SK-N-SH (cell line): ENCODE data around the gene IL17RE.

ENCODE experiments used
- FOSL2 ChIP-seq: IDR thresholded peaks from 2 replicates; pipeline ENCODE4 v1.4.0; 2012; ENCODE audit warnings: low read depth, mild to moderate bottlenecking, moderate library complexity, borderline replicate concordance
- GABPA ChIP-seq: IDR thresholded peaks from 2 replicates; pipeline ENCODE4 v1.4.0; 2012; ENCODE audit warnings: low read depth, mild to moderate bottlenecking
- MXI1 ChIP-seq: IDR thresholded peaks from 2 replicates; pipeline ENCODE4 v1.6.1; 2012; ENCODE audit warnings: mild to moderate bottlenecking, low read depth, low read length, improper control_type of control experiment
- NRF1 ChIP-seq: IDR thresholded peaks from 2 replicates; pipeline ENCODE4 v1.6.1; 2012; ENCODE audit warnings: low read depth, mild to moderate bottlenecking, low read length
- RAD21 ChIP-seq: IDR thresholded peaks from 2 replicates; pipeline ENCODE4 v1.6.1; 2012; ENCODE audit warnings: mild to moderate bottlenecking, low read length
- SIN3A ChIP-seq: IDR thresholded peaks from 2 replicates; pipeline ENCODE4 v1.6.1; 2012; ENCODE audit warnings: low read depth, mild to moderate bottlenecking, low read length, moderate library complexity, borderline replicate concordance
- TAF1 ChIP-seq: IDR thresholded peaks from 2 replicates; pipeline ENCODE4 v1.6.1; 2012; ENCODE audit warnings: low read depth, mild to moderate bottlenecking, low read length, moderate library complexity, borderline replicate concordance
- TF ChIP-seq, protein P1 (sequence below): fragments of 200-600 bp; sonication (generic); IDR thresholded peaks from 2 replicates; pipeline ENCODE4 v1.6.1; 2017; ENCODE audit warnings: antibody characterized with exemption, mild to moderate bottlenecking, moderate library complexity
- TF ChIP-seq, protein P2 (sequence below): IDR thresholded peaks from 2 replicates; pipeline ENCODE4 v1.4.0; 2012; ENCODE audit warnings: low read depth, borderline replicate concordance
- TF ChIP-seq, protein P3 (sequence below): IDR thresholded peaks from 2 replicates; pipeline ENCODE4 v1.6.1; 2012; ENCODE audit warnings: mild to moderate bottlenecking, low read depth, low read length, moderate library complexity
- TF ChIP-seq, protein P4 (sequence below): IDR thresholded peaks from 2 replicates; pipeline ENCODE4 v1.4.0; 2012; ENCODE audit warnings: low read depth
- TF ChIP-seq, protein P5 (sequence below): fragments of 150-350 bp; IDR thresholded peaks from 2 replicates; pipeline ENCODE4 v1.6.1; 2017; ENCODE audit warnings: antibody characterized with exemption, low read length, low read depth, borderline replicate concordance

DNA sequence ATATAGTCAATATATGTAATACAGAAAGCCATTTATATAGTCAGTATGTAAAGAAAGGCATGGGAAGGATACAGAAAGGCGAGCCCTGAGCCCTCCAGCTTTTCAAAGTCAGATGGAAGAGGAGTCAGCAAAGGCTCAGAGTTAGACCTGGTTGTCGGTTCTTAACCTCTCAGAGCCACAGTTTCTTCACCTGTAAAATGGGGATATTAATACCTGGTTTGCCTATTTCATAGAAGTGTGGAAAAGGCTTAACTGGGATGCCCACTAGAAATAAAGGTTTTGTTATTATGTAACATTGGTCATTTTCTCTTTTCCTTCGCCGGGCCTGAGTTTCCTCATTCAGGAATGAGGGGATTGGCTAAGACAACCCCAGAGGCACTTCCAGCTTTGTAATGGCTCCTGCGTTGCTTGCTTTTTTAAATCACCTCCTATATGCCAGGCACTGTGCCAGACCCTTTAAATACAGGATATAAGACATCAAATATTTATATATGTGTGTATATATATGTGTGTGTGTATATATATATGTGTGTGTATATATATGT lies 33.4 kb downstream of the IL17RE start:
- TF ChIP-seq, protein P1, sequence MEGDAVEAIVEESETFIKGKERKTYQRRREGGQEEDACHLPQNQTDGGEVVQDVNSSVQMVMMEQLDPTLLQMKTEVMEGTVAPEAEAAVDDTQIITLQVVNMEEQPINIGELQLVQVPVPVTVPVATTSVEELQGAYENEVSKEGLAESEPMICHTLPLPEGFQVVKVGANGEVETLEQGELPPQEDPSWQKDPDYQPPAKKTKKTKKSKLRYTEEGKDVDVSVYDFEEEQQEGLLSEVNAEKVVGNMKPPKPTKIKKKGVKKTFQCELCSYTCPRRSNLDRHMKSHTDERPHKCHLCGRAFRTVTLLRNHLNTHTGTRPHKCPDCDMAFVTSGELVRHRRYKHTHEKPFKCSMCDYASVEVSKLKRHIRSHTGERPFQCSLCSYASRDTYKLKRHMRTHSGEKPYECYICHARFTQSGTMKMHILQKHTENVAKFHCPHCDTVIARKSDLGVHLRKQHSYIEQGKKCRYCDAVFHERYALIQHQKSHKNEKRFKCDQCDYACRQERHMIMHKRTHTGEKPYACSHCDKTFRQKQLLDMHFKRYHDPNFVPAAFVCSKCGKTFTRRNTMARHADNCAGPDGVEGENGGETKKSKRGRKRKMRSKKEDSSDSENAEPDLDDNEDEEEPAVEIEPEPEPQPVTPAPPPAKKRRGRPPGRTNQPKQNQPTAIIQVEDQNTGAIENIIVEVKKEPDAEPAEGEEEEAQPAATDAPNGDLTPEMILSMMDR: no peak
- TF ChIP-seq, protein P2, sequence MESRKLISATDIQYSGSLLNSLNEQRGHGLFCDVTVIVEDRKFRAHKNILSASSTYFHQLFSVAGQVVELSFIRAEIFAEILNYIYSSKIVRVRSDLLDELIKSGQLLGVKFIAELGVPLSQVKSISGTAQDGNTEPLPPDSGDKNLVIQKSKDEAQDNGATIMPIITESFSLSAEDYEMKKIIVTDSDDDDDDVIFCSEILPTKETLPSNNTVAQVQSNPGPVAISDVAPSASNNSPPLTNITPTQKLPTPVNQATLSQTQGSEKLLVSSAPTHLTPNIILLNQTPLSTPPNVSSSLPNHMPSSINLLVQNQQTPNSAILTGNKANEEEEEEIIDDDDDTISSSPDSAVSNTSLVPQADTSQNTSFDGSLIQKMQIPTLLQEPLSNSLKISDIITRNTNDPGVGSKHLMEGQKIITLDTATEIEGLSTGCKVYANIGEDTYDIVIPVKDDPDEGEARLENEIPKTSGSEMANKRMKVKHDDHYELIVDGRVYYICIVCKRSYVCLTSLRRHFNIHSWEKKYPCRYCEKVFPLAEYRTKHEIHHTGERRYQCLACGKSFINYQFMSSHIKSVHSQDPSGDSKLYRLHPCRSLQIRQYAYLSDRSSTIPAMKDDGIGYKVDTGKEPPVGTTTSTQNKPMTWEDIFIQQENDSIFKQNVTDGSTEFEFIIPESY: no peak
- no peak for TF ChIP-seq RAD21
- TF ChIP-seq, protein P3, sequence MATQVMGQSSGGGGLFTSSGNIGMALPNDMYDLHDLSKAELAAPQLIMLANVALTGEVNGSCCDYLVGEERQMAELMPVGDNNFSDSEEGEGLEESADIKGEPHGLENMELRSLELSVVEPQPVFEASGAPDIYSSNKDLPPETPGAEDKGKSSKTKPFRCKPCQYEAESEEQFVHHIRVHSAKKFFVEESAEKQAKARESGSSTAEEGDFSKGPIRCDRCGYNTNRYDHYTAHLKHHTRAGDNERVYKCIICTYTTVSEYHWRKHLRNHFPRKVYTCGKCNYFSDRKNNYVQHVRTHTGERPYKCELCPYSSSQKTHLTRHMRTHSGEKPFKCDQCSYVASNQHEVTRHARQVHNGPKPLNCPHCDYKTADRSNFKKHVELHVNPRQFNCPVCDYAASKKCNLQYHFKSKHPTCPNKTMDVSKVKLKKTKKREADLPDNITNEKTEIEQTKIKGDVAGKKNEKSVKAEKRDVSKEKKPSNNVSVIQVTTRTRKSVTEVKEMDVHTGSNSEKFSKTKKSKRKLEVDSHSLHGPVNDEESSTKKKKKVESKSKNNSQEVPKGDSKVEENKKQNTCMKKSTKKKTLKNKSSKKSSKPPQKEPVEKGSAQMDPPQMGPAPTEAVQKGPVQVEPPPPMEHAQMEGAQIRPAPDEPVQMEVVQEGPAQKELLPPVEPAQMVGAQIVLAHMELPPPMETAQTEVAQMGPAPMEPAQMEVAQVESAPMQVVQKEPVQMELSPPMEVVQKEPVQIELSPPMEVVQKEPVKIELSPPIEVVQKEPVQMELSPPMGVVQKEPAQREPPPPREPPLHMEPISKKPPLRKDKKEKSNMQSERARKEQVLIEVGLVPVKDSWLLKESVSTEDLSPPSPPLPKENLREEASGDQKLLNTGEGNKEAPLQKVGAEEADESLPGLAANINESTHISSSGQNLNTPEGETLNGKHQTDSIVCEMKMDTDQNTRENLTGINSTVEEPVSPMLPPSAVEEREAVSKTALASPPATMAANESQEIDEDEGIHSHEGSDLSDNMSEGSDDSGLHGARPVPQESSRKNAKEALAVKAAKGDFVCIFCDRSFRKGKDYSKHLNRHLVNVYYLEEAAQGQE: no peak
- TF ChIP-seq, protein P4, sequence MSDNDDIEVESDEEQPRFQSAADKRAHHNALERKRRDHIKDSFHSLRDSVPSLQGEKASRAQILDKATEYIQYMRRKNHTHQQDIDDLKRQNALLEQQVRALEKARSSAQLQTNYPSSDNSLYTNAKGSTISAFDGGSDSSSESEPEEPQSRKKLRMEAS: no peak
- TF ChIP-seq SIN3A: no peak
- TF ChIP-seq, protein P5, sequence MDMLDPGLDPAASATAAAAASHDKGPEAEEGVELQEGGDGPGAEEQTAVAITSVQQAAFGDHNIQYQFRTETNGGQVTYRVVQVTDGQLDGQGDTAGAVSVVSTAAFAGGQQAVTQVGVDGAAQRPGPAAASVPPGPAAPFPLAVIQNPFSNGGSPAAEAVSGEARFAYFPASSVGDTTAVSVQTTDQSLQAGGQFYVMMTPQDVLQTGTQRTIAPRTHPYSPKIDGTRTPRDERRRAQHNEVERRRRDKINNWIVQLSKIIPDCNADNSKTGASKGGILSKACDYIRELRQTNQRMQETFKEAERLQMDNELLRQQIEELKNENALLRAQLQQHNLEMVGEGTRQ: no peak
- TF ChIP-seq FOSL2: no peak
- TF ChIP-seq GABPA: no peak
- no peak for TF ChIP-seq NRF1
- TF ChIP-seq MXI1: no peak
- TF ChIP-seq TAF1: no peak
